Glutamatergic neuron (in vitro differentiated cells): Measurements from ENCODE around the gene DDX20. TPM values are rescaled to one million over a fixed set of nuclear protein-coding genes. Genes with fewer than 3 reads are reported as not detected.

ENCODE experiments used
- DNase-seq: peaks from one replicate; pipeline ENCODE4 v3.0.0; 2022
- H3K27ac Mint-ChIP-seq: one replicate; pipeline ENCODE4 v1.8.0; 2020; ENCODE audit warnings: mild to moderate bottlenecking, mixed read lengths, inconsistent platforms; ENCODE audit not compliant: unreplicated experiment
- H3K27me3 Mint-ChIP-seq: one replicate; pipeline ENCODE4 v1.8.0; 2020; ENCODE audit warnings: mild to moderate bottlenecking, moderate library complexity, mixed read lengths, inconsistent platforms; ENCODE audit not compliant: unreplicated experiment
- H3K36me3 Mint-ChIP-seq: one replicate; pipeline ENCODE4 v1.8.0; 2020; ENCODE audit warnings: mild to moderate bottlenecking, mixed read lengths, inconsistent platforms; ENCODE audit not compliant: unreplicated experiment
- H3K4me1 Mint-ChIP-seq: one replicate; pipeline ENCODE4 v1.8.0; 2020; ENCODE audit warnings: mild to moderate bottlenecking, low read depth, mixed read lengths, inconsistent platforms; ENCODE audit not compliant: unreplicated experiment
- H3K4me3 Mint-ChIP-seq: one replicate; pipeline ENCODE4 v1.8.0; 2020; ENCODE audit warnings: mild to moderate bottlenecking, mixed read lengths, inconsistent platforms; ENCODE audit not compliant: unreplicated experiment
- H3K9me3 Mint-ChIP-seq: one replicate; pipeline ENCODE4 v1.8.0; 2020; ENCODE audit warnings: mild to moderate bottlenecking, moderate library complexity, mixed read lengths, inconsistent platforms; ENCODE audit not compliant: unreplicated experiment
- CTCF ChIP-seq: fragments of 200-600 bp; sonication (generic); IDR thresholded peaks from one replicate; pipeline ENCODE4 v1.5.0; 2021; ENCODE audit not compliant: partially characterized antibody, unreplicated experiment
- long read RNA-seq: library from polyadenylated mRNA; unstranded; transcript quantifications from one replicate; pipeline ENCODE4 v2.0.0, GENCODE V29; 2020; ENCODE audit not compliant: unreplicated experiment
- total RNA-seq: library from RNA; stranded (reverse); fragmentation: NEBNext Ultra II Directional; extraction: Animal tissue kit (Norgen Biotek cat#: 25700); gene quantifications from one replicate; pipeline ENCODE4 v1.2.1, GENCODE V29; 2021; ENCODE audit not compliant: unreplicated experiment

DDX20 gene
- total RNA-seq = 17.3 TPM
- long read RNA-seq, full-length matches to known transcripts = 5 of 7 reads
- long read RNA-seq, partial matches to known transcripts = 0 of 7 reads
- long read RNA-seq, other reads (novel, unspliced or antisense) = 2 of 7 reads

GRCh38 chr1:111755331-111756123 is at the start of gene DDX20:
TSS of gene DDX20 (plus strand) at chr1:111755901. CDS start at chr1:111755925, 24 bp downstream.
- peaks cover 10% of the 10 kb centered on the region for H3K27me3 Mint-ChIP-seq
- no peaks in the 10 kb centered on the region for H3K36me3 Mint-ChIP-seq
- H3K27ac Mint-ChIP-seq = peak within 1 kb of the TSS; percentile 98
- H3K9me3 Mint-ChIP-seq = peaks cover 11% of the 10 kb centered on the region
- peaks cover 17% of the 10 kb centered on the region for H3K4me1 Mint-ChIP-seq
- H3K4me3 Mint-ChIP-seq = peak within 1 kb of the TSS; percentile 95
- TF ChIP-seq CTCF = peak; percentile 78
- peak; percentile 93 for DNase-seq

- DNase-seq = no peak
- no peaks in the 10 kb centered on the region for H3K36me3 Mint-ChIP-seq
- no peak overlapping the region for H3K27ac Mint-ChIP-seq
- H3K4me1 Mint-ChIP-seq = no peaks in the 10 kb centered on the region
- H3K4me3 Mint-ChIP-seq = no peak overlapping the region
- H3K27me3 Mint-ChIP-seq = no peaks in the 10 kb centered on the region
- peaks cover 2% of the 10 kb centered on the region for H3K9me3 Mint-ChIP-seq
- TF ChIP-seq CTCF = no peak
Measured at GRCh38 chr1:111706921-111707320, 48.8 kb upstream of the DDX20 start.

- Mint-ChIP-seq H3K36me3 (no peaks in the 10 kb centered on the region), H3K9me3 (peaks cover 2% of the 10 kb centered on the region), H3K4me1 (no peaks in the 10 kb centered on the region), H3K4me3 (no peak overlapping the region), H3K27ac (no peak overlapping the region), H3K27me3 (no peaks in the 10 kb centered on the region)
- no peak for DNase-seq
- TF ChIP-seq CTCF = no peak
Measured at GRCh38 chr1:111707906-111708305, 47.8 kb upstream of the DDX20 start.

- Mint-ChIP-seq H3K4me3 (no peak overlapping the region), H3K9me3 (peaks cover 2% of the 10 kb centered on the region), H3K27me3 (no peaks in the 10 kb centered on the region), H3K36me3 (no peaks in the 10 kb centered on the region), H3K27ac (no peak overlapping the region), H3K4me1 (no peaks in the 10 kb centered on the region)
- no peak for TF ChIP-seq CTCF
- DNase-seq = no peak
Measured at GRCh38 chr1:111709986-111710385, 45.7 kb upstream of the DDX20 start.

- no peak overlapping the region for H3K4me3 Mint-ChIP-seq
- no peak for TF ChIP-seq CTCF
- no peak overlapping the region for H3K27ac Mint-ChIP-seq
- H3K27me3 Mint-ChIP-seq = peaks cover 20% of the 10 kb centered on the region
- peaks cover 25% of the 10 kb centered on the region for H3K4me1 Mint-ChIP-seq
- H3K36me3 Mint-ChIP-seq = no peaks in the 10 kb centered on the region
- DNase-seq = no peak
- peaks cover 19% of the 10 kb centered on the region for H3K9me3 Mint-ChIP-seq
Measured at GRCh38 chr1:111716333-111716732, 39.4 kb upstream of the DDX20 start.
